Measurements from ENCODE around the gene RAP1B.

The RAP1B gene

GRCh38 chr12:68577949-68578348 lies 32.8 kb upstream of the RAP1B start:
- TF ChIP-seq, protein P1, sequence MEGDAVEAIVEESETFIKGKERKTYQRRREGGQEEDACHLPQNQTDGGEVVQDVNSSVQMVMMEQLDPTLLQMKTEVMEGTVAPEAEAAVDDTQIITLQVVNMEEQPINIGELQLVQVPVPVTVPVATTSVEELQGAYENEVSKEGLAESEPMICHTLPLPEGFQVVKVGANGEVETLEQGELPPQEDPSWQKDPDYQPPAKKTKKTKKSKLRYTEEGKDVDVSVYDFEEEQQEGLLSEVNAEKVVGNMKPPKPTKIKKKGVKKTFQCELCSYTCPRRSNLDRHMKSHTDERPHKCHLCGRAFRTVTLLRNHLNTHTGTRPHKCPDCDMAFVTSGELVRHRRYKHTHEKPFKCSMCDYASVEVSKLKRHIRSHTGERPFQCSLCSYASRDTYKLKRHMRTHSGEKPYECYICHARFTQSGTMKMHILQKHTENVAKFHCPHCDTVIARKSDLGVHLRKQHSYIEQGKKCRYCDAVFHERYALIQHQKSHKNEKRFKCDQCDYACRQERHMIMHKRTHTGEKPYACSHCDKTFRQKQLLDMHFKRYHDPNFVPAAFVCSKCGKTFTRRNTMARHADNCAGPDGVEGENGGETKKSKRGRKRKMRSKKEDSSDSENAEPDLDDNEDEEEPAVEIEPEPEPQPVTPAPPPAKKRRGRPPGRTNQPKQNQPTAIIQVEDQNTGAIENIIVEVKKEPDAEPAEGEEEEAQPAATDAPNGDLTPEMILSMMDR (IDR thresholded peaks at IDR 0.05): no peak

- TF ChIP-seq, protein P1 (IDR thresholded peaks at IDR 0.05): no peak
Observed at GRCh38 chr12:68578765-68579164, 31.9 kb upstream of the RAP1B start.

GRCh38 chr12:68579254-68579653 lies 31.4 kb upstream of the RAP1B start:
- TF ChIP-seq, protein P1 (IDR thresholded peaks at IDR 0.05): no peak

DNA sequence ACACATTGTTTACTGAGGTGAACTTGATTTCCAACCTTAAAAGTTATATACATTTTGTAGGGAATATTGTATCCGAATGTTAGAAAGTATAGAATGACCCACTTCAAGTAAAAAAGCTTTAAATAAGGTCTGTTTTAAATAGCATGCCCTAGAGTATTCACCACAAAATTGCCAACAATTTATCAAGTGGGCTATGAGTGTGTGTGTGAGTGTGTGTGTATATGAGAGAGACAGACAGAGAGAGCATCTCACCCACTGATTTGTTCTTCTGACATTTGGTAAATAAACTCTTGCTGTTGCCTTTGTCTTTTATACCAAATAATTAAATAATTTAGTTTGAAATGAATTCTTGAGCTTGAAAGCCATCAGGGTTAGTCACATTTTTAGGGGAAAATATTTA lies 29.8 kb upstream of the RAP1B start:
- TF ChIP-seq, protein P1 (IDR thresholded peaks at IDR 0.05): no peak

GRCh38 chr12:68581926-68582325 lies 28.8 kb upstream of the RAP1B start:
- TF ChIP-seq, protein P1 (IDR thresholded peaks at IDR 0.05): no peak

GRCh38 chr12:68585966-68586365 lies 24.7 kb upstream of the RAP1B start:
- TF ChIP-seq, protein P1 (IDR thresholded peaks at IDR 0.05): no peak

DNA sequence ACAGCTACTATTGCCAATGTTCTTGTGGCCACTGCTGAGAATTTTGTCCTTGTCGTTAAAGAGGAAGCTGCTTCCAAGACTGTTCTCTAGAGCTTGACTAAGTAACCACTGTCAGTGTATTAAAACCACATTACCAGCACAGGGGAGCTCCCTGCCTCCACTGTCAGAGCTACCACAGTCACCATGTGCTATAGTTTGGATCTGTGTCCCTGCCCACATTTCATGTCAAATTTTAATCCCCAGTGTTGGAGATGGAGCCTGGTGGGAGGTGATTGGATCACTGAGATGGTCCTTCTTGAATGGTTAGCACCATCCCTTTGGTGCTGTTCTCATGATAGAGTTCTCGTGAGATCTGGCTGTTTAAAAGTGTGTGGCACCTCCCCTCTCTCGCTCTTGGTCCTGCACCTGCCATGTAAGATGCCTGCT lies 23.2 kb upstream of the RAP1B start:
- TF ChIP-seq, protein P1 (IDR thresholded peaks at IDR 0.05): no peak

DNA sequence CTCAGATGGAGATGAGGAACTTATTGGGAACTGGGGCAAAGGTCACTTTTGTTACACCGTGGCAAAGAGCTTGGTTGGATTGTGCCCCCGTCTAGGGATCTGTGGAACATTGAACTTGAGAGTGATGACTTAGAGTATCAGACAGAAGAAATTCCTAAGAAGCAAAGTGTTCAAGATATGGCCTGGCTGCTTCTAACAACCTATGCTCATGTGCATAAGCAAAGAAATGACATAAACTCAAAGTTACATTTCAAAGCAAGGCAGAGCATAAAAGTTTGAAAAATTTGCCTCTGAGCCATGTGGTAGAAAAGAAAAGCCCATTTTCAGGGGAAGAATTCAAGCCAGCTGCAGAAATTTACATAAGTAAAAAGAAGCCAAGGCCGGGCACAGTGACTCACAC lies 21.5 kb upstream of the RAP1B start:
- TF ChIP-seq, protein P1 (IDR thresholded peaks at IDR 0.05): no peak
